ENCODE data around the gene GRM7.

GRM7 gene

DNA sequence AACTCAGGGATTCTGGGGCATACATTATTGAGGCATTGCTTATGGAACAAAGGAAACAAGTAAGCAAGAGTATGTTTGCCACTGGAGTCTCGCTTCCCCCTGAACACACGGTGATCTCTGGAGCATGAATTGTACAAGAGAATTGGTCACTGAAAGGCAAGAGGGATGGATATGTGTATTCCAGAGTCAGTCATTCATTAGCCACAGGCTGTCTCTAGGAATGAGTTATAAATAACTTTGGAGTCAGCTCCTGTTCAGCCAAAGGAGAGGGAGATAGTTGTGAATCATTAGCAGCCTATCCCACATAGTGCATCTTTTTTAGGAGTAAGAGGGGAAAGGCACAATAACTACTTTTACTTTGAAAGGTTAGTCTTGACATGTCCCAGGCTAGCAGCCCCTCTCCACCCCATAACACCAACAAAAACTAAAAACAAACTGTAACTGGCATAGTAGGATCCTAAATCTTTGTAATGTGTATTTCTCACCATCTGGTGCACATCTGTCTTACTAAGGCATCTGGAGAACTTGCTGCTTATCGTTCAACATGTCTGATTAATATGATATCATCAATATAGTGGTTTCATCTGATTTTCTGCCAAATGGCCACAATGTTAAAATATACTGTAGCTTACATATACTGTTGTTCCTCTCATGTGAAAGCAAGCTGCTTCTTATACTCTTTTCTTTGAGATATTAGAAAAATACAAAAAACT is 462.2 kb downstream of the GRM7 start (continued):
- TF ChIP-seq, protein P1, sequence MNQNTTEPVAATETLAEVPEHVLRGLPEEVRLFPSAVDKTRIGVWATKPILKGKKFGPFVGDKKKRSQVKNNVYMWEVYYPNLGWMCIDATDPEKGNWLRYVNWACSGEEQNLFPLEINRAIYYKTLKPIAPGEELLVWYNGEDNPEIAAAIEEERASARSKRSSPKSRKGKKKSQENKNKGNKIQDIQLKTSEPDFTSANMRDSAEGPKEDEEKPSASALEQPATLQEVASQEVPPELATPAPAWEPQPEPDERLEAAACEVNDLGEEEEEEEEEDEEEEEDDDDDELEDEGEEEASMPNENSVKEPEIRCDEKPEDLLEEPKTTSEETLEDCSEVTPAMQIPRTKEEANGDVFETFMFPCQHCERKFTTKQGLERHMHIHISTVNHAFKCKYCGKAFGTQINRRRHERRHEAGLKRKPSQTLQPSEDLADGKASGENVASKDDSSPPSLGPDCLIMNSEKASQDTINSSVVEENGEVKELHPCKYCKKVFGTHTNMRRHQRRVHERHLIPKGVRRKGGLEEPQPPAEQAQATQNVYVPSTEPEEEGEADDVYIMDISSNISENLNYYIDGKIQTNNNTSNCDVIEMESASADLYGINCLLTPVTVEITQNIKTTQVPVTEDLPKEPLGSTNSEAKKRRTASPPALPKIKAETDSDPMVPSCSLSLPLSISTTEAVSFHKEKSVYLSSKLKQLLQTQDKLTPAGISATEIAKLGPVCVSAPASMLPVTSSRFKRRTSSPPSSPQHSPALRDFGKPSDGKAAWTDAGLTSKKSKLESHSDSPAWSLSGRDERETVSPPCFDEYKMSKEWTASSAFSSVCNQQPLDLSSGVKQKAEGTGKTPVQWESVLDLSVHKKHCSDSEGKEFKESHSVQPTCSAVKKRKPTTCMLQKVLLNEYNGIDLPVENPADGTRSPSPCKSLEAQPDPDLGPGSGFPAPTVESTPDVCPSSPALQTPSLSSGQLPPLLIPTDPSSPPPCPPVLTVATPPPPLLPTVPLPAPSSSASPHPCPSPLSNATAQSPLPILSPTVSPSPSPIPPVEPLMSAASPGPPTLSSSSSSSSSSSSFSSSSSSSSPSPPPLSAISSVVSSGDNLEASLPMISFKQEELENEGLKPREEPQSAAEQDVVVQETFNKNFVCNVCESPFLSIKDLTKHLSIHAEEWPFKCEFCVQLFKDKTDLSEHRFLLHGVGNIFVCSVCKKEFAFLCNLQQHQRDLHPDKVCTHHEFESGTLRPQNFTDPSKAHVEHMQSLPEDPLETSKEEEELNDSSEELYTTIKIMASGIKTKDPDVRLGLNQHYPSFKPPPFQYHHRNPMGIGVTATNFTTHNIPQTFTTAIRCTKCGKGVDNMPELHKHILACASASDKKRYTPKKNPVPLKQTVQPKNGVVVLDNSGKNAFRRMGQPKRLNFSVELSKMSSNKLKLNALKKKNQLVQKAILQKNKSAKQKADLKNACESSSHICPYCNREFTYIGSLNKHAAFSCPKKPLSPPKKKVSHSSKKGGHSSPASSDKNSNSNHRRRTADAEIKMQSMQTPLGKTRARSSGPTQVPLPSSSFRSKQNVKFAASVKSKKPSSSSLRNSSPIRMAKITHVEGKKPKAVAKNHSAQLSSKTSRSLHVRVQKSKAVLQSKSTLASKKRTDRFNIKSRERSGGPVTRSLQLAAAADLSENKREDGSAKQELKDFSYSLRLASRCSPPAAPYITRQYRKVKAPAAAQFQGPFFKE (tag by site-specific recombination; IDR thresholded peaks at IDR 0.05; ENCODE audit: borderline replicate concordance), result no peak

DNA sequence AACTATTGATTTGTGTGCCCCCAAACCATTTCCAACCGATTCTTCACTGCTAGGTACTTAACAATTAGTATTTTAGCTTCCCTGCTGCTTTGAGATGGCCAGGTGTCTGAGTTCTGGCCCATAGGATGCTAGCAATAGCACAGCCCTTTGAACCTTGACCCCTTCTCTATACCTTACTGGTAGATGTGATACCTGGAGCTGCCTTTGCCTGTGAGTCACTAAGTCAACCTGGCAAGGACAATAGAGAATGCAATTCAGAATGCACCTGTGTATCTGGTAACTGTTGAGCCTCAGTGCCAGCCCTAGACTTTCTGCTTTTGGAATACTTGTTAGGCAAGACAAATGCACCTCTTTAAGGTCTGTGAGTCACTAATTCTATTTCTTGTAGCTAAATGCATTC is 467.4 kb downstream of the GRM7 start:
- TF ChIP-seq, protein P2, sequence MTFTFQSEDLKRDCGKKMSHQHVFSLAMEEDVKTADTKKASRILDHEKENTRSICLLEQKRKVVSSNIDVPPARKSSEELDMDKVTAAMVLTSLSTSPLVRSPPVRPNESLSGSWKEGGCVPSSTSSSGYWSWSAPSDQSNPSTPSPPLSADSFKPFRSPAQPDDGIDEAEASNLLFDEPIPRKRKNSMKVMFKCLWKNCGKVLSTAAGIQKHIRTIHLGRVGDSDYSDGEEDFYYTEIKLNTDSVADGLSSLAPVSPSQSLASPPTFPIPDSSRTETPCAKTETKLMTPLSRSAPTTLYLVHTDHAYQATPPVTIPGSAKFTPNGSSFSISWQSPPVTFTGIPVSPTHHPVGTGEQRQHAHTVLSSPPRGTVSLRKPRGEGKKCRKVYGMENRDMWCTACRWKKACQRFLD (tag by site-specific recombination; IDR thresholded peaks at IDR 0.05), result no peak
- TF ChIP-seq ZNF792 (tag by site-specific recombination; IDR thresholded peaks at IDR 0.05), result no peak
- no peak for TF ChIP-seq ZNF629 (tag by site-specific recombination; IDR thresholded peaks at IDR 0.05)
- TF ChIP-seq ZSCAN30 (tag by site-specific recombination; IDR thresholded peaks at IDR 0.05), result no peak
- TF ChIP-seq, protein P3, sequence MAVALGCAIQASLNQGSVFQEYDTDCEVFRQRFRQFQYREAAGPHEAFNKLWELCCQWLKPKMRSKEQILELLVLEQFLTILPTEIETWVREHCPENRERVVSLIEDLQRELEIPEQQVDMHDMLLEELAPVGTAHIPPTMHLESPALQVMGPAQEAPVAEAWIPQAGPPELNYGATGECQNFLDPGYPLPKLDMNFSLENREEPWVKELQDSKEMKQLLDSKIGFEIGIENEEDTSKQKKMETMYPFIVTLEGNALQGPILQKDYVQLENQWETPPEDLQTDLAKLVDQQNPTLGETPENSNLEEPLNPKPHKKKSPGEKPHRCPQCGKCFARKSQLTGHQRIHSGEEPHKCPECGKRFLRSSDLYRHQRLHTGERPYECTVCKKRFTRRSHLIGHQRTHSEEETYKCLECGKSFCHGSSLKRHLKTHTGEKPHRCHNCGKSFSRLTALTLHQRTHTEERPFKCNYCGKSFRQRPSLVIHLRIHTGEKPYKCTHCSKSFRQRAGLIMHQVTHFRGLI (tag by site-specific recombination; IDR thresholded peaks at IDR 0.05), result no peak
- no peak for TF ChIP-seq TRIM28 (IDR thresholded peaks at IDR 0.05; ENCODE audit: borderline replicate concordance, low read length)
- TF ChIP-seq ZNF423 (tag by site-specific recombination; IDR thresholded peaks at IDR 0.05), result no peak
- TF ChIP-seq ZNF544 (tag by site-specific recombination; IDR thresholded peaks at IDR 0.05), result no peak
- no peak for TF ChIP-seq ZNF366 (tag by site-specific recombination; conservative IDR thresholded peaks at IDR 0.05)
- TF ChIP-seq, protein P4, sequence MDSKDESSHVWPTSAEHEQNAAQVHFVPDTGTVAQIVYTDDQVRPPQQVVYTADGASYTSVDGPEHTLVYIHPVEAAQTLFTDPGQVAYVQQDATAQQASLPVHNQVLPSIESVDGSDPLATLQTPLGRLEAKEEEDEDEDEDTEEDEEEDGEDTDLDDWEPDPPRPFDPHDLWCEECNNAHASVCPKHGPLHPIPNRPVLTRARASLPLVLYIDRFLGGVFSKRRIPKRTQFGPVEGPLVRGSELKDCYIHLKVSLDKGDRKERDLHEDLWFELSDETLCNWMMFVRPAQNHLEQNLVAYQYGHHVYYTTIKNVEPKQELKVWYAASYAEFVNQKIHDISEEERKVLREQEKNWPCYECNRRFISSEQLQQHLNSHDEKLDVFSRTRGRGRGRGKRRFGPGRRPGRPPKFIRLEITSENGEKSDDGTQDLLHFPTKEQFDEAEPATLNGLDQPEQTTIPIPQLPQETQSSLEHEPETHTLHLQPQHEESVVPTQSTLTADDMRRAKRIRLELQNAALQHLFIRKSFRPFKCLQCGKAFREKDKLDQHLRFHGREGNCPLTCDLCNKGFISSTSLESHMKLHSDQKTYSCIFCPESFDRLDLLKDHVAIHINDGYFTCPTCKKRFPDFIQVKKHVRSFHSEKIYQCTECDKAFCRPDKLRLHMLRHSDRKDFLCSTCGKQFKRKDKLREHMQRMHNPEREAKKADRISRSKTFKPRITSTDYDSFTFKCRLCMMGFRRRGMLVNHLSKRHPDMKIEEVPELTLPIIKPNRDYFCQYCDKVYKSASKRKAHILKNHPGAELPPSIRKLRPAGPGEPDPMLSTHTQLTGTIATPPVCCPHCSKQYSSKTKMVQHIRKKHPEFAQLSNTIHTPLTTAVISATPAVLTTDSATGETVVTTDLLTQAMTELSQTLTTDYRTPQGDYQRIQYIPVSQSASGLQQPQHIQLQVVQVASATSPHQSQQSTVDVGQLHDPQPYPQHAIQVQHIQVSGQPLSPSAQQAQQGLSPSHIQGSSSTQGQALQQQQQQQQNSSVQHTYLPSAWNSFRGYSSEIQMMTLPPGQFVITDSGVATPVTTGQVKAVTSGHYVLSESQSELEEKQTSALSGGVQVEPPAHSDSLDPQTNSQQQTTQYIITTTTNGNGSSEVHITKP (tag by site-specific recombination; IDR thresholded peaks at IDR 0.05), result no peak
- no peak for TF ChIP-seq ZNF426 (tag by site-specific recombination; IDR thresholded peaks at IDR 0.05)
- no peak for TF ChIP-seq ZNF654 (tag by site-specific recombination; IDR thresholded peaks at IDR 0.05; ENCODE audit: low read depth)
- TF ChIP-seq ZNF121 (tag by site-specific recombination; IDR thresholded peaks at IDR 0.05), result no peak
- no peak for TF ChIP-seq MZF1 (tag by site-specific recombination; IDR thresholded peaks at IDR 0.05; ENCODE audit: borderline replicate concordance)
- TF ChIP-seq KLF9 (tag by site-specific recombination; IDR thresholded peaks at IDR 0.05; ENCODE audit: low read depth), result no peak
- TF ChIP-seq, protein P5, sequence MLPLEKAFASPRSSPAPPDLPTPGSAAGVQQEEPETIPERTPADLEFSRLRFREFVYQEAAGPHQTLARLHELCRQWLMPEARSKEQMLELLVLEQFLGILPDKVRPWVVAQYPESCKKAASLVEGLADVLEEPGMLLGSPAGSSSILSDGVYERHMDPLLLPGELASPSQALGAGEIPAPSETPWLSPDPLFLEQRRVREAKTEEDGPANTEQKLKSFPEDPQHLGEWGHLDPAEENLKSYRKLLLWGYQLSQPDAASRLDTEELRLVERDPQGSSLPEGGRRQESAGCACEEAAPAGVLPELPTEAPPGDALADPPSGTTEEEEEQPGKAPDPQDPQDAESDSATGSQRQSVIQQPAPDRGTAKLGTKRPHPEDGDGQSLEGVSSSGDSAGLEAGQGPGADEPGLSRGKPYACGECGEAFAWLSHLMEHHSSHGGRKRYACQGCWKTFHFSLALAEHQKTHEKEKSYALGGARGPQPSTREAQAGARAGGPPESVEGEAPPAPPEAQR (tag by site-specific recombination; IDR thresholded peaks at IDR 0.05), result no peak
- TF ChIP-seq ZNF510 (tag by site-specific recombination; IDR thresholded peaks at IDR 0.05; ENCODE audit: insufficient replicate concordance), result no peak
- Histone ChIP-seq H3K4me3 (ENCODE audit: low read depth, low read length) (no peak overlapping the region), H3K27ac (ENCODE audit: extremely low read depth, low read depth, low read length) (no peak overlapping the region), H3K36me3 (ENCODE audit: control insufficient read depth in 2 of 2, insufficient read depth in 1 of 2, low read length in 2 of 2) (no peaks in the 10 kb centered on the region), H3K9me3 (ENCODE audit: control insufficient read depth, insufficient read depth, low read depth, low read length) (no peaks in the 10 kb centered on the region), H3K4me1 (ENCODE audit: control insufficient read depth, insufficient read depth, low read length) (no peaks in the 10 kb centered on the region)
- ChIA-PET CTCF (interaction anchor here (0.7 kb wide), 1 partner anchor 109 kb away, joined by 5 read pairs; no protein-coding TSS in a partner anchor), POLR2A (no interaction called here)
